Endothelial cell of umbilical vein (primary cell): Measurements from ENCODE around the gene AHNAK2. TPM values are rescaled to one million over a fixed set of nuclear protein-coding genes. Genes with fewer than 3 reads are reported as not detected.

Experiments
- BruUV-seq: library from RNA; stranded (reverse); fragments of 400-500 nt; replicated peaks from 2 replicates; lab custom pipeline; 2021; lab: Mats Ljungman, UMichigan
- CTCF ChIA-PET: fragments of 300-600, 350-600 bp; sonication (Branson Sonifier 250); formaldehyde crosslinking; loops from one replicate; lab custom pipeline; 2021; ENCODE audit warnings: antibody characterized with exemption, inconsistent platforms; lab: Charles Lee
- POLR2A ChIA-PET: fragments of 300-600, 350-600 bp; sonication (Branson Sonifier 250); formaldehyde crosslinking; loops from one replicate; lab custom pipeline; 2021; ENCODE audit warnings: antibody characterized with exemption, inconsistent platforms; lab: Charles Lee
- DNase-seq: peaks from one replicate; pipeline ENCODE4 v3.0.0-alpha.2; 2011; ENCODE audit warnings: low read depth, low spot score
- FAIRE-seq: peaks from 2 replicates; lab custom pipeline; 2011; peaks lifted over from hg19 to GRCh38; lab: Jason Lieb, UNC
- H2AFZ ChIP-seq: 2 replicates; pipeline ENCODE4 v1.6.0; 2012; ENCODE audit warnings: low read depth, low read length, control low read depth, inconsistent platforms
- H3K27ac ChIP-seq: 2 replicates; pipeline ENCODE4 v1.5.1; 2011; ENCODE audit warnings: low read depth, mild to moderate bottlenecking, control low read depth, low read length, moderate library complexity; ENCODE audit not compliant: insufficient read depth
- H3K27me3 ChIP-seq, 2 experiments: 2 replicates each; pipeline versions ENCODE4 v1.6.0 to v1.6.1; 2011; ENCODE audit warnings: low read length in 2 of 2, mixed read lengths in 1 of 2; ENCODE audit not compliant: control insufficient read depth in 2 of 2, insufficient read depth in 2 of 2
- H3K36me3 ChIP-seq, 2 experiments: 2 replicates in 1 of 2; 3 replicates in 1 of 2; pipeline ENCODE4 v1.5.1; 2011; ENCODE audit warnings: low read length in 2 of 2, mild to moderate bottlenecking in 1 of 2, moderate library complexity in 1 of 2; ENCODE audit not compliant: control insufficient read depth in 2 of 2, insufficient read depth in 2 of 2; ENCODE audit errors: extremely low read depth in 1 of 2
- H3K4me1 ChIP-seq: 3 replicates; pipeline ENCODE4 v1.5.1; 2011; ENCODE audit warnings: mild to moderate bottlenecking, low read length; ENCODE audit not compliant: control insufficient read depth, insufficient read depth; ENCODE audit errors: extremely low read depth
- H3K4me2 ChIP-seq: 2 replicates; pipeline ENCODE4 v1.6.1; 2011; ENCODE audit warnings: low read length, control low read depth, mixed read lengths; ENCODE audit not compliant: insufficient read depth
- H3K4me3 ChIP-seq, 3 experiments: fragments of 200-600 bp in 1 of 3; sonication (generic), shearing (Covaris generic) in 1 of 3; replicated peaks in 1 of 3; 2 replicates each; pipeline ENCODE4 v1.5.1; 2011 to 2016; ENCODE audit warnings: control low read depth in 3 of 3, low read length in 3 of 3, mild to moderate bottlenecking in 2 of 3, inconsistent platforms in 1 of 3, low read depth in 1 of 3, moderate library complexity in 1 of 3; ENCODE audit not compliant: insufficient read depth in 1 of 3
- H3K79me2 ChIP-seq: 2 replicates; pipeline ENCODE4 v1.6.0; 2012; ENCODE audit warnings: low read length, inconsistent platforms; ENCODE audit not compliant: control insufficient read depth, insufficient read depth
- H3K9ac ChIP-seq: replicated peaks from 2 replicates; pipeline ENCODE3; 2011; ENCODE audit warnings: low read length, control low read depth; ENCODE audit not compliant: insufficient read depth; ENCODE audit errors: extremely low read depth
- H3K9me1 ChIP-seq: replicated peaks from 3 replicates; pipeline ENCODE4 v1.6.0; 2011; ENCODE audit warnings: mild to moderate bottlenecking, low read length; ENCODE audit not compliant: control insufficient read depth, insufficient read depth; ENCODE audit errors: extremely low read depth
- H3K9me3 ChIP-seq: replicated peaks from 2 replicates; pipeline ENCODE4 v1.5.1; 2012; ENCODE audit warnings: low read length, inconsistent platforms; ENCODE audit not compliant: control insufficient read depth, insufficient read depth
- H4K20me1 ChIP-seq: replicated peaks from 2 replicates; pipeline ENCODE3; 2011; ENCODE audit warnings: mild to moderate bottlenecking, low read length; ENCODE audit not compliant: control insufficient read depth, insufficient read depth; ENCODE audit errors: extremely low read depth
- GATA2 ChIP-seq: IDR thresholded peaks from 2 replicates; pipeline ENCODE4 v1.7.0; 2011; ENCODE audit warnings: low read depth, mild to moderate bottlenecking, moderate library complexity, mixed read lengths, low read length; ENCODE audit not compliant: insufficient read length, insufficient read depth
- JUN ChIP-seq: IDR thresholded peaks from 2 replicates; pipeline ENCODE4 v1.6.1; 2011; ENCODE audit warnings: borderline replicate concordance, low read depth; ENCODE audit not compliant: insufficient read length, insufficient read depth
- MAX ChIP-seq: IDR thresholded peaks from 2 replicates; pipeline ENCODE4 v1.6.1; 2011; ENCODE audit not compliant: insufficient read depth, insufficient read length
- dilution Hi-C: fragments of 300-500 bp; cut with MboI; formaldehyde crosslinking; loops from one replicate; pipeline ENCODE4 v1.15.0; 2019; ENCODE audit warnings: low sequenced_read_pairs; ENCODE audit not compliant: extremely low pct_ligation_motif_present
- intact Hi-C: fragments of 100-400 bp; cut with micrococcal nuclease; formaldehyde crosslinking; loops from one replicate; pipeline ENCODE4 v1.10.0; 2022
- polyA plus RNA-seq, 4 experiments: library from polyadenylated mRNA; depleted of rRNA in 3 of 4; stranded (reverse) in 3 of 4; unstranded in 1 of 4; fragments of >200 nt; gene quantifications; 2 replicates each; pipeline versions ENCODE4 v1.2.1 to v1.2.3, GENCODE V29; 2011 to 2012; ENCODE audit warnings: missing spikeins in 1 of 4
- total RNA-seq: library from RNA; stranded (reverse); gene quantifications from 2 replicates; pipeline ENCODE4 v1.2.3, GENCODE V29; 2021

AHNAK2 gene
- total and polyA plus RNA-seq, 2 donors (not counting 3 experiments of a cell fraction or from before 2014, with no cell fraction given), result 17.7 to 68.7 TPM

GRCh38 chr14:104971447-104972240 lies 6.5 kb downstream of the AHNAK2 start:
- POLR2A ChIA-PET, result interaction anchor here (1.8 kb wide), 1 partner anchor 49 kb away, joined by 7 read pairs; the partner anchor contains the start of gene CDCA4
- intact Hi-C loops, result loop anchor here (2.0 to 10.0 kb wide), 3 partner anchors 49 to 207 kb away; partner anchors contain the start of genes CDCA4 and JAG2

More at GRCh38 chr14:104971447-104972240, 6.5 kb downstream of the AHNAK2 start:
- H3K4me3 ChIP-seq, result no peak overlapping the region
- H2AFZ ChIP-seq, result no peak overlapping the region
- no peak for DNase-seq
- H3K79me2 ChIP-seq, result peaks cover 24% of the 10 kb centered on the region
- CTCF ChIA-PET, result interaction anchor here (2.8 to 4.4 kb wide), 4 partner anchors 37 to 74 kb away, joined by 10 to 39 read pairs (median 28); partner anchors contain the start of gene CDCA4
- peak; percentile 18 for FAIRE-seq
- dilution Hi-C loops, result no loop called here
- H3K36me3 ChIP-seq, result no peaks in the 10 kb centered on the region
- TF ChIP-seq GATA2, result no peak
- TF ChIP-seq MAX, result no peak
- no peak for TF ChIP-seq JUN
- H3K27ac ChIP-seq, result peak overlapping the region; percentile 89
- peaks cover 76% of the 10 kb centered on the region for H3K4me1 ChIP-seq
- no peaks in the 10 kb centered on the region for H3K9me1 ChIP-seq
- H3K27me3 ChIP-seq, result no peaks in the 10 kb centered on the region
- H3K9me3 ChIP-seq, result no peaks in the 10 kb centered on the region
- no peak overlapping the region for H3K4me2 ChIP-seq
- H4K20me1 ChIP-seq, result no peaks in the 10 kb centered on the region
- H3K9ac ChIP-seq, result peak overlapping the region; percentile 48
- BruUV-seq, result no TSS peak
